A549 (cell line): ENCODE measurements around the gene DOK1. TPM values are rescaled to one million over a fixed set of nuclear protein-coding genes. Genes with fewer than 3 reads are reported as not detected.

Experiments
- ATAC-seq, 2 experiments: fragments of 200-7000 bp in 1 of 2; fragments of >200 bp in 1 of 2; cut with Nextera tagmentation in 1 of 2; cut with Tn5 transposase in 1 of 2; 3 replicates each; pipeline versions ENCODE4 v1.8.0 to v1.9.1; 2018 to 2020; ENCODE audit warnings: mild to moderate bottlenecking in 1 of 2, moderate library complexity in 1 of 2
- CTCF ChIA-PET: fragments of 300-600 bp; sonication (Branson Sonifier 250); formaldehyde crosslinking; extraction: SDS; loops from one replicate; lab custom pipeline; 2021; ENCODE audit warnings: antibody characterized with exemption, inconsistent platforms; lab: Yijun Ruan, JAX
- POLR2A ChIA-PET: fragments of 350-600 bp; formaldehyde crosslinking; extraction: SDS; loops from one replicate; lab custom pipeline; 2021; ENCODE audit warnings: antibody characterized with exemption, inconsistent platforms; lab: Yijun Ruan, JAX
- DNase-seq, 2 experiments: peaks; one replicate each; pipeline versions ENCODE4 v3.0.0 to v3.0.0-alpha.2; 2011 to 2016; ENCODE audit warnings: low read depth in 1 of 2, low spot score in 1 of 2
- FAIRE-seq: peaks from 2 replicates; lab custom pipeline; 2011; peaks lifted over from hg19 to GRCh38; lab: Jason Lieb, UNC
- H3K27ac ChIP-seq, 2 experiments: fragments of >200 bp; sonication (Bioruptor Twin); formaldehyde crosslinking; 3 replicates each; pipeline ENCODE4 v1.5.1; 2016 to 2017
- H3K4me1 ChIP-seq: fragments of >200 bp; sonication (Bioruptor Twin); formaldehyde crosslinking; 3 replicates; pipeline ENCODE4 v1.6.1; 2016
- H3K4me2 ChIP-seq: fragments of >200 bp; sonication (Bioruptor Twin); formaldehyde crosslinking; 3 replicates; pipeline ENCODE4 v1.6.1; 2016
- H3K4me3 ChIP-seq: fragments of >200 bp; sonication (Bioruptor Twin); formaldehyde crosslinking; 3 replicates; pipeline ENCODE4 v1.5.1; 2016
- H3K9me3 ChIP-seq: fragments of >200 bp; sonication (Bioruptor Twin); formaldehyde crosslinking; 3 replicates; pipeline ENCODE4 v1.6.1; 2016
- FOXS1 ChIP-seq: fragments of 250-450 bp; sonication (Bioruptor Pico); IDR thresholded peaks from 2 replicates; pipeline ENCODE4 v1.5.0; 2020; ENCODE audit warnings: mild to moderate bottlenecking, moderate library complexity
- HDAC2 ChIP-seq: fragments of 200-600 bp; sonication (generic); IDR thresholded peaks from 2 replicates; pipeline ENCODE4 v1.6.1; 2016
- HOXA7 ChIP-seq: fragments of 250-450 bp; sonication (Bioruptor Pico); IDR thresholded peaks from 2 replicates; pipeline ENCODE4 v1.5.0; 2020; ENCODE audit warnings: mild to moderate bottlenecking, moderate library complexity
- HOXB13 ChIP-seq: fragments of 250-450 bp; sonication (Bioruptor Pico); IDR thresholded peaks from 2 replicates; pipeline ENCODE4 v1.5.0; 2020; ENCODE audit warnings: low read depth, mild to moderate bottlenecking, moderate library complexity
- HOXB5 ChIP-seq: fragments of 250-450 bp; sonication (Bioruptor Pico); IDR thresholded peaks from 2 replicates; pipeline ENCODE4 v1.5.0; 2020; ENCODE audit warnings: mild to moderate bottlenecking, moderate library complexity
- MAFK ChIP-seq: fragments of 450-650 bp; IDR thresholded peaks from 2 replicates; pipeline ENCODE4 v1.6.1; 2014; ENCODE audit not compliant: partially characterized antibody
- MYC ChIP-seq: IDR thresholded peaks from 2 replicates; pipeline ENCODE4 v1.6.1; 2012; ENCODE audit warnings: mild to moderate bottlenecking, inconsistent platforms, low read length, improper control_type of control experiment, borderline replicate concordance
- NPAS2 ChIP-seq: fragments of 250-450 bp; sonication (Bioruptor Pico); IDR thresholded peaks from 2 replicates; pipeline ENCODE4 v1.8.0; 2022; ENCODE audit warnings: mild to moderate bottlenecking, moderate library complexity, borderline replicate concordance
- NR3C1 ChIP-seq: fragments of >200 bp; sonication (Bioruptor Twin); formaldehyde crosslinking; IDR thresholded peaks from 3 replicates; pipeline ENCODE4 v1.6.1; 2017
- PHF8 ChIP-seq: fragments of 200-600 bp; sonication (generic); IDR thresholded peaks from 2 replicates; pipeline ENCODE4 v1.6.1; 2016; ENCODE audit warnings: low read depth, mild to moderate bottlenecking, antibody characterized with exemption, moderate library complexity, borderline replicate concordance
- POLR2A ChIP-seq: IDR thresholded peaks from 2 replicates; pipeline ENCODE4 v1.6.1; 2012; ENCODE audit warnings: mild to moderate bottlenecking, low read length
- RAD21 ChIP-seq, 2 experiments: fragments of >200 bp in 1 of 2; sonication (Bioruptor Twin) in 1 of 2; formaldehyde crosslinking in 1 of 2; IDR thresholded peaks in 1 of 2; conservative IDR thresholded peaks in 1 of 2; 2 replicates in 1 of 2; 3 replicates in 1 of 2; pipeline ENCODE4 v1.6.1; 2012 to 2018; ENCODE audit warnings: inconsistent platforms in 1 of 2
- RFX5 ChIP-seq: fragments of 450-650 bp; IDR thresholded peaks from 2 replicates; pipeline ENCODE4 v1.7.1; 2014; ENCODE audit warnings: antibody characterized with exemption, mild to moderate bottlenecking, moderate library complexity
- SMC3 ChIP-seq: fragments of >200 bp; sonication (Bioruptor Twin); formaldehyde crosslinking; IDR thresholded peaks from 3 replicates; pipeline ENCODE4 v1.6.1; 2018; ENCODE audit warnings: inconsistent platforms
- TFCP2L1 ChIP-seq: fragments of 250-450 bp; sonication (Bioruptor Pico); IDR thresholded peaks from 2 replicates; pipeline ENCODE4 v1.5.0; 2021; ENCODE audit warnings: mild to moderate bottlenecking
- TP53 ChIP-seq: fragments of 250-450 bp; sonication (Bioruptor Pico); IDR thresholded peaks from 2 replicates; pipeline ENCODE4 v1.5.0; 2021; ENCODE audit warnings: mild to moderate bottlenecking, moderate library complexity
- ZC3H11A ChIP-seq: fragments of 450-650 bp; IDR thresholded peaks from 2 replicates; pipeline ENCODE4 v1.6.1; 2014; ENCODE audit warnings: antibody characterized with exemption, mild to moderate bottlenecking
- ZSCAN20 ChIP-seq: fragments of 250-450 bp; sonication (Bioruptor Pico); IDR thresholded peaks from 2 replicates; pipeline ENCODE4 v1.8.0; 2022; ENCODE audit warnings: mild to moderate bottlenecking, moderate library complexity
- WGBS: methylation state at CpG from one replicate; pipeline ENCODE4 v1.1.6; 2017; ENCODE audit errors: missing lambda C conversion rate; 5-methylcytosine and 5-hydroxymethylcytosine counted together
- polyA plus RNA-seq, 4 experiments: library from polyadenylated mRNA; depleted of rRNA in 3 of 4; stranded (reverse); fragments of >200 nt; fragmentation: RNase III in 1 of 4; extraction: RNeasy Plus Mini Kit Qiagen cat#74134 plus additional on column Dnase treatment in 1 of 4; gene quantifications; 2 replicates in 3 of 4; 3 replicates in 1 of 4; pipeline ENCODE4 v1.2.3, GENCODE V29; 2011 to 2017
- TF ChIP-seq, protein P1 (sequence below): fragments of >200 bp; sonication (Bioruptor Twin); formaldehyde crosslinking; IDR thresholded peaks from 3 replicates; pipeline ENCODE4 v1.5.1; 2016
- TF ChIP-seq, protein P2 (sequence below): fragments of 250-450 bp; sonication (Bioruptor Pico); IDR thresholded peaks from 2 replicates; pipeline ENCODE4 v1.5.0; 2020; ENCODE audit warnings: low read depth, mild to moderate bottlenecking, moderate library complexity
- TF ChIP-seq, protein P3 (sequence below): fragments of >200 bp; sonication (Bioruptor Twin); formaldehyde crosslinking; IDR thresholded peaks from 3 replicates; pipeline ENCODE4 v1.6.1; 2016
- TF ChIP-seq, protein P4 (sequence below): IDR thresholded peaks from 2 replicates; pipeline ENCODE4 v1.6.1; 2012
- TF ChIP-seq, protein P5 (sequence below): fragments of 200-600 bp; sonication (generic); IDR thresholded peaks from 2 replicates; pipeline ENCODE4 v1.6.1; 2016; ENCODE audit warnings: antibody characterized with exemption, mild to moderate bottlenecking, moderate library complexity

Gene DOK1
- polyA plus RNA-seq, 2 of the 4 experiments (the other 2 are of a cell fraction) = 4.0 to 5.0 TPM

DNA sequence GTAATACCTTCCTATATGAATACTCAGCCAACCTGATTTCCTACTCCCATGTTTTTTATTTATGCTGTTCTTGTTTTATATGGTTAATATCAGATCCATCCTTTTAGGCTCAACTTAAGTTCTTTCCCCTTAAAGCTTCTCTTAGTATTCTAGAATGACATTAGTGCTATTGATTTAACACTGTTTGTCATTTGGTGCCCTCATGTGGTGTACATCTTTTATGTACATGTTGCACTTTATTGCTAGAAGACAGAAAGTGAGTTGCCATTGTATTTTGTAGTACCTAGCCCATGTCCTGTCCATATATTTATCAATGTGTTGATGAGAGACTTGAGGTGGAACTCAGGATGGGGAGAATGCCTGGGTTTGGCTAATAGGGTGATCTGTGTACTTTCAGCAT, 22.3 kb upstream of the DOK1 start:
- POLR2A ChIA-PET = interaction anchor here (1.0 to 1.9 kb wide), 3 partner anchors 49 to 92 kb away, joined by 3 to 6 read pairs (median 4); partner anchors contain the start of genes CCDC142 and TTC31
- no peak overlapping the region for H3K27ac ChIP-seq
- H3K9me3 ChIP-seq = no peaks in the 10 kb centered on the region
- no peak for ATAC-seq
- TF ChIP-seq HOXB13 (CRISPR knock-in tag) = no peak
- TF ChIP-seq TP53 (CRISPR knock-in tag) = no peak
- peak; percentile 82 for TF ChIP-seq MAFK
- TF ChIP-seq RFX5 = no peak
- peak; percentile 50 for TF ChIP-seq SMC3
- TF ChIP-seq RAD21 (conservative IDR thresholded peaks at IDR 0.05 in 1 of 2, IDR thresholded peaks at IDR 0.05 in 1 of 2) = peak; percentile 74 to 80
- no peak for TF ChIP-seq ZC3H11A
- TF ChIP-seq, protein P1, sequence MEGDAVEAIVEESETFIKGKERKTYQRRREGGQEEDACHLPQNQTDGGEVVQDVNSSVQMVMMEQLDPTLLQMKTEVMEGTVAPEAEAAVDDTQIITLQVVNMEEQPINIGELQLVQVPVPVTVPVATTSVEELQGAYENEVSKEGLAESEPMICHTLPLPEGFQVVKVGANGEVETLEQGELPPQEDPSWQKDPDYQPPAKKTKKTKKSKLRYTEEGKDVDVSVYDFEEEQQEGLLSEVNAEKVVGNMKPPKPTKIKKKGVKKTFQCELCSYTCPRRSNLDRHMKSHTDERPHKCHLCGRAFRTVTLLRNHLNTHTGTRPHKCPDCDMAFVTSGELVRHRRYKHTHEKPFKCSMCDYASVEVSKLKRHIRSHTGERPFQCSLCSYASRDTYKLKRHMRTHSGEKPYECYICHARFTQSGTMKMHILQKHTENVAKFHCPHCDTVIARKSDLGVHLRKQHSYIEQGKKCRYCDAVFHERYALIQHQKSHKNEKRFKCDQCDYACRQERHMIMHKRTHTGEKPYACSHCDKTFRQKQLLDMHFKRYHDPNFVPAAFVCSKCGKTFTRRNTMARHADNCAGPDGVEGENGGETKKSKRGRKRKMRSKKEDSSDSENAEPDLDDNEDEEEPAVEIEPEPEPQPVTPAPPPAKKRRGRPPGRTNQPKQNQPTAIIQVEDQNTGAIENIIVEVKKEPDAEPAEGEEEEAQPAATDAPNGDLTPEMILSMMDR = peak; percentile 70
- CTCF ChIA-PET = interaction anchor here (0.7 to 8.5 kb wide), 32 partner anchors 10 to 293 kb away, joined by 3 to 92 read pairs (median 6); partner anchors contain the start of genes C2orf81, CCDC142, LBX2 and LOXL3
- peak; percentile 55 to 75 for DNase-seq
- no peak overlapping the region for H3K4me3 ChIP-seq
- no peak overlapping the region for H3K4me2 ChIP-seq
- FAIRE-seq = no peak
- peaks cover 17% of the 10 kb centered on the region for H3K4me1 ChIP-seq

DNA sequence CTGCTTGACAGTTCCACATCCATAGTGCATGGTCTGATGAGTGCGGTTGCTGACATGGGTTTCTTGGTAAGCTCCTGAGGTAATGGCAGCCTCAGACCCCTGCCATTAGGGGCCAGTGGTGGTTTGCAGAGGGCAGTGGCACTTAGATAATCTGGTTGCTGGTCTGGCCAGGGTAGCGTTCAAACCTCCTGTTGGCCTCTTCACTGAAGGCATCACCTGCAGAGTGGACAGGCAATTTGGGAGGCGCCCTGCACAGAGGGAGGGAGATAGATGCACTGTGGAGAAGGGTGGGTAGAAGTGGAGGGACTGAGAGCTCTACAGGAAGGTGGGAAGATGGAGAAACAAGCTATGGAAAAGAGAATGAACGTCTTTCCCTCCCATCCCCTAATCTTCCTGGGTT, 21.1 kb upstream of the DOK1 start:
- ChIA-PET CTCF (interaction anchor here (0.5 to 8.5 kb wide), 17 partner anchors 11 to 819 kb away, joined by 3 to 92 read pairs (median 6); partner anchors contain the start of genes CCDC142, LBX2, PCGF1 and TTC31), POLR2A (no interaction called here)
- Histone ChIP-seq H3K4me2 (no peak overlapping the region), H3K9me3 (no peaks in the 10 kb centered on the region), H3K27ac (no peak overlapping the region), H3K4me1 (peaks cover 8% of the 10 kb centered on the region), H3K4me3 (no peak overlapping the region)
- TF ChIP-seq, protein P2, sequence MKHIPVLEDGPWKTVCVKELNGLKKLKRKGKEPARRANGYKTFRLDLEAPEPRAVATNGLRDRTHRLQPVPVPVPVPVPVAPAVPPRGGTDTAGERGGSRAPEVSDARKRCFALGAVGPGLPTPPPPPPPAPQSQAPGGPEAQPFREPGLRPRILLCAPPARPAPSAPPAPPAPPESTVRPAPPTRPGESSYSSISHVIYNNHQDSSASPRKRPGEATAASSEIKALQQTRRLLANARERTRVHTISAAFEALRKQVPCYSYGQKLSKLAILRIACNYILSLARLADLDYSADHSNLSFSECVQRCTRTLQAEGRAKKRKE (CRISPR knock-in tag) = no peak
- TF ChIP-seq, protein P3, sequence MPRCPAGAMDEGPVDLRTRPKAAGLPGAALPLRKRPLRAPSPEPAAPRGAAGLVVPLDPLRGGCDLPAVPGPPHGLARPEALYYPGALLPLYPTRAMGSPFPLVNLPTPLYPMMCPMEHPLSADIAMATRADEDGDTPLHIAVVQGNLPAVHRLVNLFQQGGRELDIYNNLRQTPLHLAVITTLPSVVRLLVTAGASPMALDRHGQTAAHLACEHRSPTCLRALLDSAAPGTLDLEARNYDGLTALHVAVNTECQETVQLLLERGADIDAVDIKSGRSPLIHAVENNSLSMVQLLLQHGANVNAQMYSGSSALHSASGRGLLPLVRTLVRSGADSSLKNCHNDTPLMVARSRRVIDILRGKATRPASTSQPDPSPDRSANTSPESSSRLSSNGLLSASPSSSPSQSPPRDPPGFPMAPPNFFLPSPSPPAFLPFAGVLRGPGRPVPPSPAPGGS = no peak
- TF ChIP-seq NPAS2 (CRISPR knock-in tag) (no peak), SMC3 (no peak), FOXS1 (CRISPR knock-in tag) (no peak), HOXA7 (CRISPR knock-in tag) (no peak), MYC (no peak), HOXB5 (CRISPR knock-in tag) (no peak), ZC3H11A (no peak), RAD21 (conservative IDR thresholded peaks at IDR 0.05 in 1 of 2, IDR thresholded peaks at IDR 0.05 in 1 of 2) (no peak), RFX5 (no peak), TFCP2L1 (CRISPR knock-in tag) (no peak), ZSCAN20 (CRISPR knock-in tag) (no peak), POLR2A (no peak)
- 78% methylated on average over 4 of the region's 4 CpGs for WGBS
- DNase-seq (no peak), FAIRE-seq (no peak), ATAC-seq (no peak)

DNA sequence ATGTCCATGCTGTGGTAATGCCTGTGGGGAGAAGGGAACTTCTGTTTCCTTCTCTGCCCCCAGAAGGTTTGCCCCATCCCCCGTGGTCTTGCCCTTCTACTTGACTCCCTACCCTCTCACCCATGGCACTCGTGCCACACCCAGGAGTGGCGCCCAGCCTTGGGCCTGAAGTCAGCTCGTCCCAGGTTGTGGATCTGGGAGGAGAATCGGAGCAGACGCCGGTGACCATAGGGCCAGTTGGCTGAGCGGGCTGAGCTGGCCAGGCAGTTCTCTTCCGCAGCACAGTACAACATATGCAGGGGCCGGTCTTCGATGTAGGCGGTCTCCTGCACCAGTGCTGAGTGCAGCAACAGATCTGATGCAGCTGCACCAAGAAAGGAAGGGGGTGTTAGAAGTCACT, 20.1 kb upstream of the DOK1 start:
- FAIRE-seq (no peak), DNase-seq (no peak), ATAC-seq (no peak)
- ChIA-PET CTCF (interaction anchor here (0.7 to 8.5 kb wide), 5 partner anchors 10 to 53 kb away, joined by 4 to 92 read pairs (median 45); partner anchors contain the start of genes CCDC142, PCGF1 and TTC31), POLR2A (no interaction called here)
- no peak overlapping the region for H3K27ac ChIP-seq
- no peaks in the 10 kb centered on the region for H3K9me3 ChIP-seq
- 83% methylated on average over 9 of the region's 12 CpGs for WGBS
- peaks cover 7% of the 10 kb centered on the region; the same call in 2 of the 3 replicates for H3K4me1 ChIP-seq
- no peak overlapping the region for H3K4me3 ChIP-seq
- H3K4me2 ChIP-seq = no peak overlapping the region
- TF ChIP-seq, protein P4, sequence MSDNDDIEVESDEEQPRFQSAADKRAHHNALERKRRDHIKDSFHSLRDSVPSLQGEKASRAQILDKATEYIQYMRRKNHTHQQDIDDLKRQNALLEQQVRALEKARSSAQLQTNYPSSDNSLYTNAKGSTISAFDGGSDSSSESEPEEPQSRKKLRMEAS = no peak
- TF ChIP-seq, protein P5, sequence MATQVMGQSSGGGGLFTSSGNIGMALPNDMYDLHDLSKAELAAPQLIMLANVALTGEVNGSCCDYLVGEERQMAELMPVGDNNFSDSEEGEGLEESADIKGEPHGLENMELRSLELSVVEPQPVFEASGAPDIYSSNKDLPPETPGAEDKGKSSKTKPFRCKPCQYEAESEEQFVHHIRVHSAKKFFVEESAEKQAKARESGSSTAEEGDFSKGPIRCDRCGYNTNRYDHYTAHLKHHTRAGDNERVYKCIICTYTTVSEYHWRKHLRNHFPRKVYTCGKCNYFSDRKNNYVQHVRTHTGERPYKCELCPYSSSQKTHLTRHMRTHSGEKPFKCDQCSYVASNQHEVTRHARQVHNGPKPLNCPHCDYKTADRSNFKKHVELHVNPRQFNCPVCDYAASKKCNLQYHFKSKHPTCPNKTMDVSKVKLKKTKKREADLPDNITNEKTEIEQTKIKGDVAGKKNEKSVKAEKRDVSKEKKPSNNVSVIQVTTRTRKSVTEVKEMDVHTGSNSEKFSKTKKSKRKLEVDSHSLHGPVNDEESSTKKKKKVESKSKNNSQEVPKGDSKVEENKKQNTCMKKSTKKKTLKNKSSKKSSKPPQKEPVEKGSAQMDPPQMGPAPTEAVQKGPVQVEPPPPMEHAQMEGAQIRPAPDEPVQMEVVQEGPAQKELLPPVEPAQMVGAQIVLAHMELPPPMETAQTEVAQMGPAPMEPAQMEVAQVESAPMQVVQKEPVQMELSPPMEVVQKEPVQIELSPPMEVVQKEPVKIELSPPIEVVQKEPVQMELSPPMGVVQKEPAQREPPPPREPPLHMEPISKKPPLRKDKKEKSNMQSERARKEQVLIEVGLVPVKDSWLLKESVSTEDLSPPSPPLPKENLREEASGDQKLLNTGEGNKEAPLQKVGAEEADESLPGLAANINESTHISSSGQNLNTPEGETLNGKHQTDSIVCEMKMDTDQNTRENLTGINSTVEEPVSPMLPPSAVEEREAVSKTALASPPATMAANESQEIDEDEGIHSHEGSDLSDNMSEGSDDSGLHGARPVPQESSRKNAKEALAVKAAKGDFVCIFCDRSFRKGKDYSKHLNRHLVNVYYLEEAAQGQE = no peak
- TF ChIP-seq PHF8 = no peak
- 0 out of 2 replicates have a peak, but pooled peaks have one; percentile 6 for TF ChIP-seq POLR2A
- TF ChIP-seq HDAC2 = no peak
- TF ChIP-seq MYC = no peak
- no peak for TF ChIP-seq NR3C1
- no peak for TF ChIP-seq NPAS2 (CRISPR knock-in tag)
